ENCODE data around the gene FAN1. TPM values are rescaled to one million over a fixed set of nuclear protein-coding genes. Genes with fewer than 3 reads are reported as not detected.

The FAN1 gene
- total RNA-seq, 8 experiments from 2014 or later: 18.6 to 39.2 (median 26.7) TPM

Other genes starting within 250 kb of the FAN1 start
- 10 to 100 TPM in 5 of 8 experiments, 1 to 10 TPM in 3; 6.5 to 68.7 (median 14.7) TPM for gene MTMR10, start 87.7 kb downstream of the FAN1 start, total RNA-seq
- gene TRPM1, start 197.8 kb downstream of the FAN1 start, total RNA-seq: 1 to 10 TPM in 3 of 8 experiments, under 1 TPM in 4, not detected in 1; 0.11 to 2.7 (median 0.62) TPM